Thoracic aorta (tissue), 2 donors: ENCODE results near the gene PTPRS. TPM values are rescaled to one million over a fixed set of nuclear protein-coding genes. Genes with fewer than 3 reads are reported as not detected.

Source experiments
- ATAC-seq: fragments of 150-250 bp; one replicate; pipeline ENCODE4 v1.8.0; 2017; ENCODE audit warnings: low read depth; ENCODE audit not compliant: insufficient number of reproducible peaks, low FRiP score
- DNase-seq: peaks from one replicate; pipeline ENCODE4 v3.0.0-alpha.2; 2020; ENCODE audit warnings: low spot score
- H3K27ac ChIP-seq, 2 donors: fragments of 200-600 bp; sonication (generic); 1 replicate in 1 of 2; 2 replicates in 1 of 2; pipeline ENCODE4 v1.5.1; 2016; ENCODE audit warnings: mild to moderate bottlenecking in 2 of 2, moderate library complexity in 2 of 2
- H3K27me3 ChIP-seq: fragments of 200-600 bp; sonication (generic); replicated peaks from 2 replicates; pipeline ENCODE4 v1.6.0; 2016; ENCODE audit warnings: mild to moderate bottlenecking; ENCODE audit not compliant: insufficient read depth
- H3K36me3 ChIP-seq: fragments of 200-600 bp; sonication (generic); one replicate; pipeline ENCODE4 v1.5.1; 2016
- H3K4me1 ChIP-seq, 2 donors: fragments of 200-600 bp; sonication (generic); 1 replicate in 1 of 2; 2 replicates in 1 of 2; pipeline versions ENCODE4 v1.5.1 to v1.6.0; 2016; ENCODE audit warnings: low read depth in 2 of 2, mild to moderate bottlenecking in 1 of 2; ENCODE audit not compliant: control insufficient read depth in 1 of 2
- H3K4me3 ChIP-seq: fragments of 200-600 bp; sonication (generic); 2 replicates; pipeline ENCODE4 v1.5.1; 2016; ENCODE audit warnings: mild to moderate bottlenecking
- H3K9me3 ChIP-seq: fragments of 200-600 bp; sonication (generic); 2 replicates; pipeline ENCODE4 v1.5.1; 2016
- total RNA-seq, 2 donors: library from RNA; depleted of rRNA; stranded (reverse); fragments of >200 nt; gene quantifications; one replicate each; pipeline versions ENCODE4 v1.1.0 to v1.2.3, GENCODE V29; 2016
- TF ChIP-seq, protein P1 (sequence below): fragments of 200-600 bp; sonication (generic); IDR thresholded peaks from one replicate; pipeline ENCODE4 v1.5.1; 2019; ENCODE audit warnings: antibody characterized with exemption

Gene PTPRS
- total RNA-seq, 2 donors from 2014 or later: 272 to 356 TPM

DNA sequence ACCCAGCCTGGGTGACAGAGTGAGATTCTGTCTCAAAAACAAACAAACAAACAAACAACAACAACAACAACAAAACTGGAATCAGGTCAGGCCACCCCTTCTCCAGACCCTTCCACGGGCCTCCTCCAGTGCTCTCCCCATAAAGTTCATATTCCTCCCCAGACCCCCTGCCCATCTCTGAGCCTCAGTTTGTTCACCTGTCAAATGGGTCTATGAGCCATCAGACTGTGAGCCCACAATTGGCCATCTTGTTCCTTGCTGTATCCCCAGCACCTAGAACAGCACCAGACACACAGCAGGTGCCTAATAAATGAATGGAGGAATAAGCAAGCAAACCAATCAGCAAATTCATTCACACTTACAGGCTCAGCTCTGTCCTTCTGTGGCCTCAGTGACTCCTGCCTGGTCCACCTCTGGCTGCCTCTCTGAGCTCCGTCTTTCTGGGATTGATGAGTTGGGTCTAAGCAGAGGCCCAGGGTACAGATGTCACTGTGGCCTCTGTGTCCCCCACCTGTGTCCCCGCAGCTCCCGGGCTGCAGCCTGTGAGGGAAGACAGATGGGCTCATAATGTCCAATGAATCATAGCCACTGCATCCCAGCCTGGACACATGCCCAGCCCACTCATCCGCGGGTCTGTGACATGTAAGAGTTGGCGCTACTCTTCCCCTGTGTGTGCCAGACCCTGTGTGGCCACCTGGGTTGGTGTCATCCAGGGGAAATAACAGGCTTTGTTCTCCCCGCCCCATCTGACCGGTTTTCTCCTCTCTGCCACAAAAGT is 19.6 kb upstream of the PTPRS start:
- TF ChIP-seq, protein P1, sequence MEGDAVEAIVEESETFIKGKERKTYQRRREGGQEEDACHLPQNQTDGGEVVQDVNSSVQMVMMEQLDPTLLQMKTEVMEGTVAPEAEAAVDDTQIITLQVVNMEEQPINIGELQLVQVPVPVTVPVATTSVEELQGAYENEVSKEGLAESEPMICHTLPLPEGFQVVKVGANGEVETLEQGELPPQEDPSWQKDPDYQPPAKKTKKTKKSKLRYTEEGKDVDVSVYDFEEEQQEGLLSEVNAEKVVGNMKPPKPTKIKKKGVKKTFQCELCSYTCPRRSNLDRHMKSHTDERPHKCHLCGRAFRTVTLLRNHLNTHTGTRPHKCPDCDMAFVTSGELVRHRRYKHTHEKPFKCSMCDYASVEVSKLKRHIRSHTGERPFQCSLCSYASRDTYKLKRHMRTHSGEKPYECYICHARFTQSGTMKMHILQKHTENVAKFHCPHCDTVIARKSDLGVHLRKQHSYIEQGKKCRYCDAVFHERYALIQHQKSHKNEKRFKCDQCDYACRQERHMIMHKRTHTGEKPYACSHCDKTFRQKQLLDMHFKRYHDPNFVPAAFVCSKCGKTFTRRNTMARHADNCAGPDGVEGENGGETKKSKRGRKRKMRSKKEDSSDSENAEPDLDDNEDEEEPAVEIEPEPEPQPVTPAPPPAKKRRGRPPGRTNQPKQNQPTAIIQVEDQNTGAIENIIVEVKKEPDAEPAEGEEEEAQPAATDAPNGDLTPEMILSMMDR: no peak
- ATAC-seq: no peak
- Histone ChIP-seq H3K4me3 (no peak overlapping the region), H3K9me3 (no peaks in the 10 kb centered on the region), H3K27ac (no peak overlapping the region), H3K27me3 (peaks cover 4% of the 10 kb centered on the region), H3K4me1 (no peaks in the 10 kb centered on the region), H3K36me3 (no peaks in the 10 kb centered on the region)
- DNase-seq: no peak

DNA sequence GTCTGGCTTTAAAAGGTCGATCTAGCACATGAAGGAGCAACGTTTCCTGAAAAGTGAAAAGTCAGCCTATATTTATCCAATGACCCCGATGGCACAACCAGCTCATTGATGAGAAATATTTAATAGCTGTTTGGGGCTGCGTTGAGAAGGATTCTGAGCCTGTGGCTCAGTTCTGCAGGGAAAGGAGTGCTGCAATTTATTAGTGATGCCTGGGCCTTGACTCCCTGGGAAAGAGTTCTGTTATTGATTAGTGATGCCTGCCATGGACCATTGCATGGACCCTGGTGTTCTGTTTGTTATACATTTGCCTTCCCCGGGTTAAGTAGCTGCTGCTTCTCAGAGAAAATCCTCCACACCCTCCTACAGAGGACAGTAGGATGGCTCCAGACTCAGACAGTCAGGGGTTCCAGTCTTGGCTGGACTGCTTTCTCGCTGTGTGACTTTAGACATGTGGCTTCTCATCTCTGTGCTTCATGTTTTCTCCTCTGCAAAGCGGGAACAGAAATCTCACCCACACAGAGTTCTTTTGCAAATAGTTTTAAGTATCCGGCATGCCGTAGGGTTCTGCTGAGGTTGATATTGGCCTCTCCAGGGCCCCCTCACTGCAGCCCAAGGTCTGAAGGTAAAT is 17.7 kb upstream of the PTPRS start:
- Histone ChIP-seq H3K36me3 (no peaks in the 10 kb centered on the region), H3K4me1 (no peaks in the 10 kb centered on the region), H3K4me3 (no peak overlapping the region), H3K9me3 (no peaks in the 10 kb centered on the region), H3K27me3 (peaks cover 4% of the 10 kb centered on the region), H3K27ac (no peak overlapping the region)
- TF ChIP-seq, protein P1: no peak
- DNase-seq (no peak), ATAC-seq (no peak)

DNA sequence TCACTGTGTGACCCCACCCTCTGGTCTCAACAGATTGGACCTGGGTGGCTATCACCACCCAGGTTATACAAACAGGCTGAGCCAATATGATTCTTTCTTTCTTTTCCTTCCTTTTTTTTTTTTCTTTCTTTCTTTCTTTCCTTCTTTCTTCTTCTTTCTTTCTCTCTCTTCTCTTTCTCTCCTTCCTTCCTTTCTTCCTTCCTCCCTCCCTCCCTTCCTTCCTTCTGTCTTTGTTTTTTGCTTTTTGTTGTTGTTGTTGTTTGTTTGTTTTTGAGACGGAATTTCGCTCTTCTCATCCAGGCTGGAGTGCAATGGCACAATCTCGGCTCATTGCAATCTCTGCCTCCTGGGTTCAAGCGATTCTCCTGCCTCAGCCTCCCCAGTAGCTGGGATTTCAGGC is 17.0 kb upstream of the PTPRS start:
- Histone ChIP-seq H3K27ac (no peak overlapping the region), H3K4me1 (no peaks in the 10 kb centered on the region), H3K4me3 (no peak overlapping the region), H3K9me3 (no peaks in the 10 kb centered on the region), H3K36me3 (no peaks in the 10 kb centered on the region), H3K27me3 (peaks cover 4% of the 10 kb centered on the region)
- ATAC-seq: no peak
- no peak for DNase-seq
- TF ChIP-seq, protein P1: no peak

DNA sequence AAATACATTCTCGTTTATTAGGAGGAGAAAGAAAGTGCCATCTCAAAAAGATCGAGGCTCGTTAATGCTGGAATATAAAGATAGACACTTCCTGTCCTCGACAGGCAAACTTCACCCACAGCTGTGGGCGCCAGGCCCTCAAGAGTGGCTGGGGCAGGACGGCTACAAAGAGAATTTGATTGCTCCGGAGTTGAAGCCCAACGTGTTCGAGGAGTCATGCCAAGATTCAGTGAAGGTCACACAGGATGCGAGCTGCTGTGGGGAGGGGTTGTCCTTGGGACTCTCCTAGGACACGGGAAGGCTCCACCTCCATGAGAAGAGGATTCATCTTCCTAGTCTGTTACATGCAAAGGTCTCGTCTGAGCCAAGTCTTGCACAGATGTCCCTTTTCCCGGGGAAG is 16.3 kb upstream of the PTPRS start:
- Histone ChIP-seq H3K27me3 (peaks cover 4% of the 10 kb centered on the region), H3K4me3 (no peak overlapping the region), H3K27ac (no peak overlapping the region), H3K9me3 (no peaks in the 10 kb centered on the region), H3K4me1 (no peaks in the 10 kb centered on the region), H3K36me3 (no peaks in the 10 kb centered on the region)
- DNase-seq: no peak
- no peak for ATAC-seq
- TF ChIP-seq, protein P1: no peak

DNA sequence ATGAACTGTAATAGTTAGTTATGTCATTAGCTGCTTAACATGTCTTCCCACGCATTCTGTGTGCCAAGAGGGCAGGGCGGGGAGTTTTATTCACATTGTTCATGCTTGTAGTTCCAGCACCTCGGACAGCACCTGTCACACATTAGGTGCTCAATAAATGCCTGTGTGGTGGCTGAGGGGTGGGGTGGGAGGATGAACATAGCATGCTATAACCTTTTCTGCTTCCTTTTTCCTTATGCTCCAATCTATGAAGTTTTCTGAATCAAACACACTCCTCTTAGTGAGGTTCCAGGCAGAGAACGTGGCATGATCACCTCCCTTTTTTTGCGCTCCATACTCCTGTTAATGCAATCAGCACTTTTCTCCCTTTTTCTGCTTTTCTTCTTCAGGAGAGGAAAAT is 15.8 kb upstream of the PTPRS start:
- no peak for DNase-seq
- TF ChIP-seq, protein P1: no peak
- Histone ChIP-seq H3K36me3 (no peaks in the 10 kb centered on the region), H3K27ac (no peak overlapping the region), H3K4me1 (no peaks in the 10 kb centered on the region), H3K4me3 (no peak overlapping the region), H3K27me3 (peaks cover 4% of the 10 kb centered on the region), H3K9me3 (no peaks in the 10 kb centered on the region)
- ATAC-seq: no peak
